Skin epidermis (tissue), 12 donors: ENCODE results near the gene AAGAB.

Experiments
- H3K27ac ChIP-seq, 21 experiments: fragments of 200-600 bp; sonication (generic) in 11 of 21; one replicate each; pipeline ENCODE4 v1.5.0; 2020; ENCODE audit warnings: mild to moderate bottlenecking in 3 of 21, inconsistent platforms in 2 of 21, moderate library complexity in 2 of 21
- H3K4me3 ChIP-seq, 7 experiments: fragments of 200-600 bp; sonication (generic) in 2 of 7; one replicate each; pipeline ENCODE4 v1.5.0; 2020; ENCODE audit warnings: inconsistent platforms in 2 of 7, mild to moderate bottlenecking in 2 of 7, moderate library complexity in 1 of 7

The AAGAB gene

GRCh38 chr15:67193223-67193990, 61.1 kb downstream of the AAGAB start:
- H3K27ac ChIP-seq: peak overlapping the region in 9 of 21 experiments; percentile 12 to 65 (median 47)
- H3K4me3 ChIP-seq: no peak overlapping the region

- H3K27ac ChIP-seq: peak overlapping the region in 3 of 21 experiments; percentile 27 to 54 (median 32)
- no peak overlapping the region for H3K4me3 ChIP-seq
Measured at GRCh38 chr15:67192185-67192820, 62.2 kb downstream of the AAGAB start.

- Histone ChIP-seq H3K4me3 (no peak overlapping the region), H3K27ac (peak overlapping the region in 7 of 21 experiments; percentile 33 to 92 (median 74))
Measured at GRCh38 chr15:67190813-67191212, 63.6 kb downstream of the AAGAB start.

GRCh38 chr15:67190326-67190725, 64.1 kb downstream of the AAGAB start:
- peak overlapping the region in 12 of 21 experiments; percentile 25 to 92 (median 70) for H3K27ac ChIP-seq
- no peak overlapping the region for H3K4me3 ChIP-seq

- Histone ChIP-seq H3K4me3 (no peak overlapping the region), H3K27ac (peak overlapping the region in 20 of 21 experiments; percentile 17 to 92 (median 72))
Measured at GRCh38 chr15:67189326-67190051, 65.0 kb downstream of the AAGAB start.

GRCh38 chr15:67188551-67189218, 65.8 kb downstream of the AAGAB start:
- H3K4me3 ChIP-seq: no peak overlapping the region
- H3K27ac ChIP-seq: peak overlapping the region in 20 of 21 experiments; percentile 17 to 92 (median 72)

- Histone ChIP-seq H3K4me3 (no peak overlapping the region), H3K27ac (peak overlapping the region in 7 of 21 experiments; percentile 35 to 84 (median 58))
Measured at GRCh38 chr15:67187351-67187854, 67.1 kb downstream of the AAGAB start.

GRCh38 chr15:67186688-67187087, 67.8 kb downstream of the AAGAB start:
- Histone ChIP-seq H3K4me3 (no peak overlapping the region), H3K27ac (peak overlapping the region in 8 of 21 experiments; percentile 35 to 84 (median 56))

GRCh38 chr15:67186226-67186649, 68.2 kb downstream of the AAGAB start:
- H3K4me3 ChIP-seq: no peak overlapping the region
- peak overlapping the region in 8 of 21 experiments; percentile 19 to 84 (median 54) for H3K27ac ChIP-seq

- Histone ChIP-seq H3K4me3 (no peak overlapping the region), H3K27ac (peak overlapping the region in 11 of 21 experiments; percentile 8 to 84 (median 47))
Measured at GRCh38 chr15:67185621-67186225, 68.7 kb downstream of the AAGAB start.

GRCh38 chr15:67185051-67185450, 69.4 kb downstream of the AAGAB start:
- Histone ChIP-seq H3K4me3 (no peak overlapping the region), H3K27ac (peak overlapping the region in 8 of 21 experiments; percentile 14 to 84 (median 50))

- H3K27ac ChIP-seq: peak overlapping the region in 2 of 21 experiments; percentile 59 to 84
- no peak overlapping the region for H3K4me3 ChIP-seq
Measured at GRCh38 chr15:67184208-67184925, 70.1 kb downstream of the AAGAB start.

GRCh38 chr15:67183443-67184169, 70.9 kb downstream of the AAGAB start:
- H3K27ac ChIP-seq: peak overlapping the region in 2 of 21 experiments; percentile 59 to 68

GRCh38 chr15:67181221-67181639, 73.2 kb downstream of the AAGAB start:
- H3K27ac ChIP-seq: no peak overlapping the region
- no peak overlapping the region for H3K4me3 ChIP-seq

More at GRCh38 chr15:67183443-67184169, 70.9 kb downstream of the AAGAB start:
- no peak overlapping the region for H3K4me3 ChIP-seq

GRCh38 chr15:67180514-67181191, 73.8 kb downstream of the AAGAB start:
- Histone ChIP-seq H3K4me3 (no peak overlapping the region), H3K27ac (no peak overlapping the region)

GRCh38 chr15:67180035-67180434, 74.4 kb downstream of the AAGAB start:
- H3K27ac ChIP-seq: peak overlapping the region in 3 of 21 experiments; percentile 1 to 23 (median 11)

GRCh38 chr15:67179411-67179995, 75.0 kb downstream of the AAGAB start:
- Histone ChIP-seq H3K4me3 (no peak overlapping the region), H3K27ac (peak overlapping the region in 3 of 21 experiments; percentile 1 to 23 (median 11))

More at GRCh38 chr15:67180035-67180434, 74.4 kb downstream of the AAGAB start:
- H3K4me3 ChIP-seq: no peak overlapping the region
